Endothelial cell of umbilical vein (primary cell): ENCODE measurements around the gene ZP1. TPM values are rescaled to one million over a fixed set of nuclear protein-coding genes. Genes with fewer than 3 reads are reported as not detected.

ENCODE experiments used
- BruUV-seq: library from RNA; stranded (reverse); fragments of 400-500 nt; replicated peaks from 2 replicates; lab custom pipeline; 2021; lab: Mats Ljungman, UMichigan
- CTCF ChIA-PET: fragments of 300-600, 350-600 bp; sonication (Branson Sonifier 250); formaldehyde crosslinking; loops from one replicate; lab custom pipeline; 2021; ENCODE audit warnings: antibody characterized with exemption, inconsistent platforms; lab: Charles Lee
- POLR2A ChIA-PET: fragments of 300-600, 350-600 bp; sonication (Branson Sonifier 250); formaldehyde crosslinking; loops from one replicate; lab custom pipeline; 2021; ENCODE audit warnings: antibody characterized with exemption, inconsistent platforms; lab: Charles Lee
- DNase-seq: peaks from one replicate; pipeline ENCODE4 v3.0.0-alpha.2; 2011; ENCODE audit warnings: low read depth, low spot score
- FAIRE-seq: peaks from 2 replicates; lab custom pipeline; 2011; peaks lifted over from hg19 to GRCh38; lab: Jason Lieb, UNC
- H2AFZ ChIP-seq: 2 replicates; pipeline ENCODE4 v1.6.0; 2012; ENCODE audit warnings: low read depth, low read length, control low read depth, inconsistent platforms
- H3K27ac ChIP-seq: 2 replicates; pipeline ENCODE4 v1.5.1; 2011; ENCODE audit warnings: low read depth, mild to moderate bottlenecking, control low read depth, low read length, moderate library complexity; ENCODE audit not compliant: insufficient read depth
- H3K27me3 ChIP-seq, 2 experiments: 2 replicates each; pipeline versions ENCODE4 v1.6.0 to v1.6.1; 2011; ENCODE audit warnings: low read length in 2 of 2, mixed read lengths in 1 of 2; ENCODE audit not compliant: control insufficient read depth in 2 of 2, insufficient read depth in 2 of 2
- H3K36me3 ChIP-seq, 2 experiments: 2 replicates in 1 of 2; 3 replicates in 1 of 2; pipeline ENCODE4 v1.5.1; 2011; ENCODE audit warnings: low read length in 2 of 2, mild to moderate bottlenecking in 1 of 2, moderate library complexity in 1 of 2; ENCODE audit not compliant: control insufficient read depth in 2 of 2, insufficient read depth in 2 of 2; ENCODE audit errors: extremely low read depth in 1 of 2
- H3K4me1 ChIP-seq: 3 replicates; pipeline ENCODE4 v1.5.1; 2011; ENCODE audit warnings: mild to moderate bottlenecking, low read length; ENCODE audit not compliant: control insufficient read depth, insufficient read depth; ENCODE audit errors: extremely low read depth
- H3K4me2 ChIP-seq: 2 replicates; pipeline ENCODE4 v1.6.1; 2011; ENCODE audit warnings: low read length, control low read depth, mixed read lengths; ENCODE audit not compliant: insufficient read depth
- H3K4me3 ChIP-seq, 3 experiments: fragments of 200-600 bp in 1 of 3; sonication (generic), shearing (Covaris generic) in 1 of 3; replicated peaks in 1 of 3; 2 replicates each; pipeline ENCODE4 v1.5.1; 2011 to 2016; ENCODE audit warnings: control low read depth in 3 of 3, low read length in 3 of 3, mild to moderate bottlenecking in 2 of 3, inconsistent platforms in 1 of 3, low read depth in 1 of 3, moderate library complexity in 1 of 3; ENCODE audit not compliant: insufficient read depth in 1 of 3
- H3K79me2 ChIP-seq: 2 replicates; pipeline ENCODE4 v1.6.0; 2012; ENCODE audit warnings: low read length, inconsistent platforms; ENCODE audit not compliant: control insufficient read depth, insufficient read depth
- H3K9ac ChIP-seq: replicated peaks from 2 replicates; pipeline ENCODE3; 2011; ENCODE audit warnings: low read length, control low read depth; ENCODE audit not compliant: insufficient read depth; ENCODE audit errors: extremely low read depth
- H3K9me1 ChIP-seq: replicated peaks from 3 replicates; pipeline ENCODE4 v1.6.0; 2011; ENCODE audit warnings: mild to moderate bottlenecking, low read length; ENCODE audit not compliant: control insufficient read depth, insufficient read depth; ENCODE audit errors: extremely low read depth
- H3K9me3 ChIP-seq: replicated peaks from 2 replicates; pipeline ENCODE4 v1.5.1; 2012; ENCODE audit warnings: low read length, inconsistent platforms; ENCODE audit not compliant: control insufficient read depth, insufficient read depth
- H4K20me1 ChIP-seq: replicated peaks from 2 replicates; pipeline ENCODE3; 2011; ENCODE audit warnings: mild to moderate bottlenecking, low read length; ENCODE audit not compliant: control insufficient read depth, insufficient read depth; ENCODE audit errors: extremely low read depth
- CTCF ChIP-seq, 2 donors: IDR thresholded peaks; 1 replicate in 1 of 2; 2 replicates in 1 of 2; pipeline ENCODE4 v1.5.1; 2011; ENCODE audit warnings: low read length in 2 of 2, mild to moderate bottlenecking in 2 of 2, moderate library complexity in 2 of 2, control low read depth in 1 of 2, inconsistent platforms in 1 of 2, low read depth in 1 of 2; ENCODE audit not compliant: insufficient read depth in 1 of 2; ENCODE audit errors: extremely low read depth in 1 of 2
- EZH2 ChIP-seq: IDR thresholded peaks from 2 replicates; pipeline ENCODE4 v1.6.1; 2012; ENCODE audit warnings: borderline replicate concordance, low read depth, mild to moderate bottlenecking, moderate library complexity, low read length, inconsistent platforms; ENCODE audit not compliant: severe bottlenecking
- FOS ChIP-seq: IDR thresholded peaks from 2 replicates; pipeline ENCODE4 v1.6.1; 2011; ENCODE audit warnings: mild to moderate bottlenecking, low read length, moderate library complexity, borderline replicate concordance; ENCODE audit not compliant: insufficient read depth
- GATA2 ChIP-seq: IDR thresholded peaks from 2 replicates; pipeline ENCODE4 v1.7.0; 2011; ENCODE audit warnings: low read depth, mild to moderate bottlenecking, moderate library complexity, mixed read lengths, low read length; ENCODE audit not compliant: insufficient read length, insufficient read depth
- JUN ChIP-seq: IDR thresholded peaks from 2 replicates; pipeline ENCODE4 v1.6.1; 2011; ENCODE audit warnings: borderline replicate concordance, low read depth; ENCODE audit not compliant: insufficient read length, insufficient read depth
- MYC ChIP-seq: IDR thresholded peaks from one replicate; pipeline ENCODE4 v1.6.1; 2011; ENCODE audit warnings: mild to moderate bottlenecking, low read depth, low read length
- POLR2A ChIP-seq: IDR thresholded peaks from 2 replicates; pipeline ENCODE4 v1.6.1; 2012; ENCODE audit warnings: low read depth, mild to moderate bottlenecking, control low read depth, low read length
- POLR2AphosphoS5 ChIP-seq: IDR thresholded peaks from 2 replicates; pipeline ENCODE4 v1.6.1; 2012; ENCODE audit warnings: low read depth, mild to moderate bottlenecking, control low read depth, low read length, moderate library complexity; ENCODE audit not compliant: insufficient read depth
- dilution Hi-C: fragments of 300-500 bp; cut with MboI; formaldehyde crosslinking; loops from one replicate; pipeline ENCODE4 v1.15.0; 2019; ENCODE audit warnings: low sequenced_read_pairs; ENCODE audit not compliant: extremely low pct_ligation_motif_present
- intact Hi-C: fragments of 100-400 bp; cut with micrococcal nuclease; formaldehyde crosslinking; loops from one replicate; pipeline ENCODE4 v1.10.0; 2022
- polyA plus RNA-seq, 4 experiments: library from polyadenylated mRNA; depleted of rRNA in 3 of 4; stranded (reverse) in 3 of 4; unstranded in 1 of 4; fragments of >200 nt; gene quantifications; 2 replicates each; pipeline versions ENCODE4 v1.2.1 to v1.2.3, GENCODE V29; 2011 to 2012; ENCODE audit warnings: missing spikeins in 1 of 4
- total RNA-seq: library from RNA; stranded (reverse); gene quantifications from 2 replicates; pipeline ENCODE4 v1.2.3, GENCODE V29; 2021
- TF ChIP-seq, protein P1 (sequence below): IDR thresholded peaks from 2 replicates; pipeline ENCODE4 v1.6.1; 2011; ENCODE audit not compliant: insufficient read depth, insufficient read length

Gene ZP1
- total and polyA plus RNA-seq, 2 donors (not counting 3 experiments of a cell fraction or from before 2014, with no cell fraction given) = not detected

- no peak overlapping the region for H3K9ac ChIP-seq
- dilution Hi-C loops = no loop called here
- H2AFZ ChIP-seq = no peak overlapping the region
- H3K79me2 ChIP-seq = no peaks in the 10 kb centered on the region
- BruUV-seq = no TSS peak
- H3K9me3 ChIP-seq = no peaks in the 10 kb centered on the region
- no peaks in the 10 kb centered on the region for H3K27me3 ChIP-seq
- FAIRE-seq (no peak), DNase-seq (no peak)
- H4K20me1 ChIP-seq = no peaks in the 10 kb centered on the region
- H3K9me1 ChIP-seq = no peaks in the 10 kb centered on the region
- CTCF ChIA-PET = interaction anchor here (1.5 to 1.6 kb wide), 2 partner anchors 7 to 13 kb away, joined by 3 read pairs; no protein-coding TSS in a partner anchor
- intact Hi-C loops = no loop called here
- no peaks in the 10 kb centered on the region for H3K4me1 ChIP-seq
- no peak overlapping the region for H3K27ac ChIP-seq
- POLR2A ChIA-PET = no interaction called here
- TF ChIP-seq POLR2A (no peak), FOS (no peak), JUN (no peak), MYC (no peak)
- no peak overlapping the region for H3K4me2 ChIP-seq
- H3K36me3 ChIP-seq = no peaks in the 10 kb centered on the region
- no peak overlapping the region for H3K4me3 ChIP-seq
Observed at GRCh38 chr11:60818057-60818456, 49.3 kb upstream of the ZP1 start.

- Histone ChIP-seq H4K20me1 (no peaks in the 10 kb centered on the region), H2AFZ (no peak overlapping the region), H3K4me1 (no peaks in the 10 kb centered on the region), H3K27ac (no peak overlapping the region), H3K27me3 (no peaks in the 10 kb centered on the region), H3K36me3 (no peaks in the 10 kb centered on the region), H3K9me3 (no peaks in the 10 kb centered on the region), H3K4me2 (no peak overlapping the region), H3K9ac (no peak overlapping the region), H3K79me2 (no peaks in the 10 kb centered on the region), H3K9me1 (no peaks in the 10 kb centered on the region), H3K4me3 (no peak overlapping the region)
- dilution Hi-C loops (no loop called here), intact Hi-C loops (loop anchor here (10.0 kb wide), 1 partner anchor 797 kb away; no protein-coding TSS in a partner anchor)
- FAIRE-seq (no peak), DNase-seq (no peak)
- no TSS peak for BruUV-seq
- ChIA-PET CTCF (interaction anchor here (1.2 to 3.6 kb wide), 4 partner anchors 9 to 78 kb away, joined by 3 to 26 read pairs (median 10); no protein-coding TSS in a partner anchor), POLR2A (no interaction called here)
- TF ChIP-seq EZH2 (no peak), MYC (no peak), CTCF (IDR thresholded peaks at IDR 0.05; ENCODE audit: extremely low read depth in 1 of 2, insufficient read depth in 1 of 2, low read depth in 1 of 2, low read length in 2 of 2) (no peak), JUN (no peak), POLR2A (no peak), GATA2 (no peak), FOS (no peak), POLR2AphosphoS5 (no peak)
- TF ChIP-seq, protein P1, sequence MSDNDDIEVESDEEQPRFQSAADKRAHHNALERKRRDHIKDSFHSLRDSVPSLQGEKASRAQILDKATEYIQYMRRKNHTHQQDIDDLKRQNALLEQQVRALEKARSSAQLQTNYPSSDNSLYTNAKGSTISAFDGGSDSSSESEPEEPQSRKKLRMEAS = no peak
Observed at GRCh38 chr11:60821827-60822599, 45.3 kb upstream of the ZP1 start.
